Kidney glomerular epithelial cell (primary cell): Measurements from ENCODE around the gene MMD.
"Not testable (repeated sequence)": the region's sequence is repeated elsewhere in the genome, so short reads cannot be mapped to it uniquely, and the experiment has no call there.

Experiments
- DNase-seq: peaks from one replicate; lab custom pipeline; 2025; lab: John Stamatoyannopoulos, UW

Gene MMD

GRCh38 chr17:55443904-55444303 is 22.3 kb upstream of the MMD start:
- no peak for DNase-seq

GRCh38 chr17:55442953-55443683 is 21.5 kb upstream of the MMD start:
- no peak for DNase-seq

GRCh38 chr17:55442462-55442861 is 20.8 kb upstream of the MMD start:
- DNase-seq = no peak

GRCh38 chr17:55441544-55441943 is 19.9 kb upstream of the MMD start:
- no peak for DNase-seq

- no peak for DNase-seq
Measured at GRCh38 chr17:55440391-55440790, 18.8 kb upstream of the MMD start.

GRCh38 chr17:55437159-55437605 is 15.5 kb upstream of the MMD start:
- DNase-seq = no peak

- no peak for DNase-seq
Measured at GRCh38 chr17:55436224-55437158, 14.9 kb upstream of the MMD start.

GRCh38 chr17:55435408-55435807 is 13.8 kb upstream of the MMD start:
- DNase-seq = no peak

- DNase-seq = no peak
Measured at GRCh38 chr17:55434721-55435120, 13.1 kb upstream of the MMD start.

GRCh38 chr17:55433629-55434422 is 12.2 kb upstream of the MMD start:
- peak; percentile 75 for DNase-seq

GRCh38 chr17:55433029-55433628 is 11.5 kb upstream of the MMD start:
- peak; percentile 80 for DNase-seq

GRCh38 chr17:55432358-55433028 is 10.9 kb upstream of the MMD start:
- no peak for DNase-seq

- DNase-seq = not testable (repeated sequence)
Measured at GRCh38 chr17:55431914-55432313, 10.3 kb upstream of the MMD start.

- peak; percentile 36 for DNase-seq
Measured at GRCh38 chr17:55430541-55431288, 9.1 kb upstream of the MMD start.

GRCh38 chr17:55427587-55427882 is 5.9 kb upstream of the MMD start:
- no peak for DNase-seq

- DNase-seq = no peak
Measured at GRCh38 chr17:55426851-55427586, 5.4 kb upstream of the MMD start.

- DNase-seq = no peak
Measured at GRCh38 chr17:55424893-55425540, 3.4 kb upstream of the MMD start.

- no peak for DNase-seq
Measured at GRCh38 chr17:55423535-55423934, 1.9 kb upstream of the MMD start.

GRCh38 chr17:55422828-55423164 is 1.2 kb upstream of the MMD start:
- not testable (repeated sequence) for DNase-seq

GRCh38 chr17:55420776-55421178 is 858 bp downstream of the MMD start:
- DNase-seq = no peak
